HG03378 (cell line): ENCODE results near the gene TMEM119.

Source experiments
- ATAC-seq: cut with Tn5 transposase; IDR thresholded peaks from one replicate; pipeline ENCODE4 v1.9.1; 2021; ENCODE audit warnings: mild to moderate bottlenecking, moderate library complexity; ENCODE audit not compliant: unreplicated experiment

TMEM119 gene

DNA sequence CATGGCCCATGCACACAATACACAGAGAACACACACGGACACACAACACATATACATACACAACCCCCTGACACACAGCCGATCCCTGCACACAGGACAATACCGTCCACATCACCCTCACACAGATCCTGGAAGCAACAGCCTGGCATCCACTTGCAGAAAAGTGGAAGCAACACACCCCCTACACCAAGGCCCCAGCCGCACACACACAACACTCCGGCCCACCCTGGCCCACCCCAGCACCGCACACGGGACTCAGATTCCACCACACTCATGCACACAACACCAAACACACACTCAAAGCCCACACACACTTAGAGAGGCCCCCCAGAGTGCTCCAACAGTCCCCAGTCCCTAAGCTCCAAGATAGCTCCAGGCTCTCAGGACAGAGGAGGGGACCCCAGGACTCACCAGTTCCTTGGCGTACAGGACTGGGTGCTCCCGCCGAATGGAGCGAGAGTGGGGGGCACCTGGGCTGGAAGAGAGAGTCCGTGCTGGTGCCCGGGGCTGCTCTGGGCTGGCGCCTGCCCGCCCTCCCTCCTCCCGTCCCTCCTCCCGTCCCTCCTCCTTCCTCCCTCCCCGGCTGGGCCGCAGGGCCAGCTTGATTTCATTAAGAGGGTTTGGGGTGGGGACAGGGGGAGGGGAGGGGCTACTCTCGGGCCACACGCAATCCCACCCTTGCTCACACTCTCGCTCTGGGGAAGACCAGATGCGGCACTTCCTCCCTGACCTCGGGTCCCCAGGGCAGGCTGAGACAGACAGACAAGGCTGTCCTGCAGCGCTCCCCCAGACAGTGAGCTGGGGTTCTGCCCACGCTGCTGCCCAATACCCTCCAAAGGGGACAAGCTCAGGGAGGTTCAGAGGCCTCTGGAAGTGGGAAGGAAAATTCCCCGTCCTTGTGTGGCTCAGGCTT, at the start of gene TMEM119:
TSS of gene TMEM119 (minus strand) at position 526 of the 913 bp plus-strand sequence. CDS start 5,701 bp downstream, outside the sequence.
- no peak for ATAC-seq

DNA sequence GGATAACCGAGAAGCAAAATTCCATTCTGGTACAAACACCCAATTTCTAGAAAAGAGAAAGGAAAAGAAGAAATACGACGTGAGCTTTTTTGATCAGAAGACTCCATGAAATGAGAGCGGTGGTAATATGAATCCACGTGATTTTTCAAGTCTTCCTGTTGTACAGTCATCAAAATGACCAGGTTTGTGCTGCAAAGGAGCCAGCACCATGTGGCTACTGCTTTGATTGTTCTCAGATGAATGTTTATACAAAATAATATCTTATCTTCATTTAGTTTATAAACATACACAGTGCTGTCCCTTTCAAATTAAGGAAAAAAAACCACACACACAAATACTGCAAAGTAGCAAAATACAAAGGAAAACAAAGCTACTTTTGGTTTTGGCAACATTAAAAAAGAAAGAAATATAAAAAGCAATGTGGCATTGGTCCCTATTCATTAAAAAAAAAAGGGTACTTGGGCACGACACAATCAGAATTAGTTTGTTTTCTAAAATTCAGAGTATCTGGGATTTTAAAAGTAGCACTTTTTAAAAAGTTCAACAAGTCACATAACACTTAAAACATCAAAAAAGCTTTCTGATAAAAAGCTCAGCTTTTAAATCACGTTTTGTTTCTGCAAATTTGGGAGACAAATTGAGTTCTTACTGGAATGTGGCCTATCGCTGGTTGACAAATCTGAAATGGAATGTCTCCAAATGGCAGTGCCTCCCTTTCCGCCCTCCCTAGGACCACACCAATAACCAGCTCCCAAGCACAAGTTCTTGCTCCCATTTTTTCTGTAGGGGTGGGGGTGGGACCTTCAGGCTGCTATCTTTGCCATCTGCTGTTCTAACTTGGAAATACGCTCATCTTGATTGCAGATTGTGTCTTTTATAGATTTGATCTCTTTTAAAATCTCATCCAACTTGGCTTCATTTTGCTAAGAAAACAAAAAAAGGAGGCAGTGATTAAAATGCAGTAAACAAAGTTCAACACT, 49.0 kb upstream of the TMEM119 start:
- ATAC-seq = no peak

DNA sequence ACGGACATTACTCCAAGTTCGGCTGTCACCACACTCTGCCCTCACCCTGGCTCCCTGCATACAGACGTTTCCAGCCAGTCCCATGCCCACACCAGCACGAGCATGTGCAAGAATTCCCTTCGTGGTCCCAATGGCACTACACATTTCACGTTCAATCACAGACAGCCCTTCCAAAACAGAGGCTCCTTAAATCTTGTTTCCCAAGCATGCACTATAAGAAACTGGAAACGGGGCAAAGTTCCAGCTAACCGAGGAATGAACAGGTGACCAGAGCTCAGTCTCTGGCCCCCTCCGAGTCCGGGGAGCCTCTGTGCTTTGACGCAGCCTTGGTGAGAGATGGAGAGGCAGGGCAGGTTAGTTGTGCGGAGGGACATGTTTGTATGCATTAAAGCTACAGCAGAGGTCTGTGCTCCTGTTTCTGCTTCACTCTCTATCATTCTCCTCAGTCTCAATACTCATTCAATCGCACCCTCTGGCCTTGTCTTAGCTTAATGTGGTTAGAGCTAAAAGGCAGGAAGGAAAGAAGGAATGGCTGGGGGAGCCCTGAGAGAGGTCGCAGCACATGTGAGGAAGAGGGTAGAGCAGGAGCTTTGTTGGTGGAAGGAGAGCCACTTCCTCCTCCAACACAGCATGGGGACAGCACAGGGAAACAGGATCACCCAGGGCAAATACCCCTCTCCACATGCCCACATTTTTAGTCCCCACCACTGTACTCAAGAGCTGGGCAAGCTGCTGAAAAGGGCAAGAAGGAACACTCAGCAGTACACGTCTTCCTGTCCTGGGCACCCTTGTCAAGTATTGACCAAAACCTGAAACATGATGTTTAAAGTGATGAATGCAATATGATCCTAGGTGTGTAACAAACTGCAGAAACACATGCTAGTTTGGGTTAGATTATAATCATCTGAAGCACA, 48.1 kb upstream of the TMEM119 start:
- no peak for ATAC-seq

DNA sequence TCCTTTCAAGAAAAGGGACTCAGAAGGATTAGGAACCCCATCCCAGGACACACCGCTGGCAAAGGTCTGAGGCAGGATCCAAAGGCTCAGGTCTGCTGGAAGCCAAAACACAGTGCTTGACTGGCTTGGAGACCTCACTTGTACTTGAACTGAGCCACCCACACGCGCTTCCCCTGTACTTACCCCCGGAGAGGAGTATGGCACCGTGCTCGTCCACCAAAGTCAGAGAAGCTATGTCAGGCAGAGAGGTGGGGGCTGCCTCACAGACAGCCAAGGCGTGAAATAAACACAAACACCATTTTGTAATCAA, 46.9 kb upstream of the TMEM119 start:
- no peak for ATAC-seq

DNA sequence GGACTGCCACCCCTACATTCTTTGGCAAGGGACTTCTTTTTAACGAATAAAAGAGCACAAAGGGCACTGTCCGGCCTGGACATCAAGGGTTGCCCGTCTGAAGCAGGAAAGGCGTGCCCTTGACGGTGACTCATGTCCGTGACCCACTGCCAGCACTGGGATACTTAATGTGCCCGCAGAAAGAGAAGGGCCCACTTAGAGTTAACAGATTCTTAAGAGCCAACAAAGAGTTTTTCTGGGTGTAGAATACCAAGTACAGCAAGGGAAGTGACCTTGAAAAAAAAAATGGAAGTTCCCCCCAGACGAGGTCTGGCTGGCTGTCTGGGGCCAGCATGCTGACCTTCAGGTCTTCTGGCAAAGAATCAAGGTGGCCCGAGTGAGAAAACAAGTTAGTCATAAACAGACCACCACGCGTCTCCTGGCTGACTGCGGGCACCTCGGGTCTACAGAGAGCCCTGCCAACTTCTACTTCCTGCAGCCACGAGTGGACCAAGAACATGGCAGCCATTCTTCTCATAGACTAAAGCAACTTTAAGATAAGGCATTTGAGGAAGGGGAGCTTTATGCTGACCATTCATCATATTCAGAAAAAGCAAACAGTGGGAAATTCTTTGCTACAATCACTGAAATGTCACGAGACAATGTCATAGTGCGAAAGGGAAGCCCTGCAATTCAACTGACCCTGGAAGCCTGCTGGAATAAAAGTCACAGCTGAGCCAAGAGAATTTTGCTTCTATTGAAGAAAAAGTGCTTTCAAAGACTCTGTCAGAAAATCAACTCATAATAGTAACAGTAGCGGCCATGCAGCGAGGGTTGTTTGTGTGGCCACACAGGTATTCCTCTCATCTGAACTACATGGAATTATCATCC, 46.3 kb upstream of the TMEM119 start:
- ATAC-seq = no peak

DNA sequence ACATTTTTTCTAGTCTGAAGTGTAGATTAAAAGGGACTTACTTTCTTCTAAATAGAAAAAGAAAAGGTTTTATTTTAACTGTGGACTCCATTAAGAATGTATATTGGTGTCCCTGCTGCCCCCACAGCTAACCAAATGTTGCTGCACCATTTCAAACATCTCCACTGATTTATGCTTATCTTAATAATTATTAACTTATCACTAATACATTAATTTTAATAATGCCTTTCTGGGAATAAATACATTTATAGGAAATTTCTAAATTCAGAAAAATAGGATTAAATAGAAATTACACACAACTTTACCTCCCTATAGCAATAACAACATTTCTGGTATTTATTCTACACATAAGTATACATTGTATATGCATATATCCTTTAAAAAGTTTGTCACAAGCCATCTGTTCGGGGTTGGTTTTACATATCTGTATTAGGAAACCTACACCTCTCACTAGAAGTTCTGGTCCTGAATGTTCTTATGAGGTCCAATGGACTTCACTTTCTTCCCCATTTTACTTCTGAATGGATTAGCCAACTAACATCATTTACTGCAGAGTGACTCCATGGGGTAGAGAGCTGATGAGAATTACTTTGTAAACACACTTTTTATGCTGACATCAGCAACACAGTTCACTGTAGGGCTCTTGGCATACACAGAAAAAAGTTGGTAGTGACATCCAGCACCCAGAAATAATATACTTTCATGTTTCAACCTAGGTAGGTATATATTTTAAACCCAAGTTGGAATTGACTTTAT, 45.2 kb upstream of the TMEM119 start:
- no peak for ATAC-seq

DNA sequence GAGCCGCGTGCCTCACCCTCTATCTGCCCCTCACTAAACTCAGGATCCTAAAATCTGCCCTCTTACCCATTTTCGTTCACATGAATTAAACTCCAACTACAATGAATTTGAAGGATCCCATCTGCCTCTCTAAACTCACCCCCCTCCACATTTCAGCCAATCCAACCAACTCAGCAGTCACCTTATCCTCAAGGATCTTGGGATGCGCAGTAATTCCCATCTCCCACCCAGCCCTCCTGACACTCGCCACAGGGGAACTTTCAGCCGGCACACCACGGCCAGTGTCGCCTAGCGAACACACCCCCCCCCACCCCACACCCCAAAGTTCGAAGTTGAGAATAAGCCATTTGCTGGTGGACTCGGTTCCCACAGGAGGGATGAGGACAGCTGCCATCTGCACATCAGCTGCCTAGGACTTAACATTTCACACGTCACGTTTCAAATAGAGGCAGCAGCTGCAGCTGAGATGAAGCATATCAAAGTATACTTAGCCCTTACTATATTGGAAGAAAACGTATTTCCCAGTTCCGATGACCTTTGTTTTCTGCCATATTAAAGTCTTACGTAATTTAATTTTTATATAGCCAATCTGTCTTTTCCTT, 44.5 kb upstream of the TMEM119 start:
- ATAC-seq = no peak

GRCh38 chr12:108641446-108642268, 43.8 kb upstream of the TMEM119 start:
- no peak for ATAC-seq

- ATAC-seq = no peak
Observed at GRCh38 chr12:108640802-108641445, 43.0 kb upstream of the TMEM119 start.

GRCh38 chr12:108638997-108639822, 41.3 kb upstream of the TMEM119 start:
- ATAC-seq = no peak

DNA sequence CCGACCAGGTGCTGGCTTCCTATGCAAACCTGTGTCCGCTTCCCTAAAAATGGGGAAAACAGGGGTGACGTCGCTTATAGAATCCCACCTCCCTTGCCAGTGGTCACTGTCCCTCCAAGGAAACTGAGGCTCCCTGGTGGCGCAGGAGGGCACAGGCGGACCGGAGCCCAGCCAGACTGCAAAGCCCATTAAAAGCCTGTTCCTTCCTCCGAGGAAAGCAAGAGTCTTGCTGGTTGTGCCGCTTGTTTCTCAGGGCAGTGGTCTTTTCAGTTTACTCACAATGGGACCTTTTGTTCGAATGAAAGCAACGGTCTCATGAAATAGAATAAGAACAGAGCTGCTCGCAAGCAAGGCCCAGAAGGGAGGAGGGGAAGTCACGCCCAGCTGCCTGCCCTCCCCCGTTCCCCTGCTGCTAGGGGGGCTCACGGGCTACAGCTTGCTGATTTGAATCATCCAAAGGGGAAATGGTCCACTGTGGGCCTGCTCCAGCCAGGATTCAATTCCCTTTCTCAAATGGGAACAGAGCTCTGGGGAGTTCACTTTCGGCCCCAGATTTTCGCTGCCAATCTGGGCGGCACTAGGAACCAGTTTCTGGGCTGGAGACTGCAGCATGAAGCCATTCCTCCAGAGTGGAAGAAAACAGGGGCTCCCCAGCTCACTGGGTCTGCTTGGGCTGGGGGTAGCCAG, 40.4 kb upstream of the TMEM119 start:
- no peak for ATAC-seq

DNA sequence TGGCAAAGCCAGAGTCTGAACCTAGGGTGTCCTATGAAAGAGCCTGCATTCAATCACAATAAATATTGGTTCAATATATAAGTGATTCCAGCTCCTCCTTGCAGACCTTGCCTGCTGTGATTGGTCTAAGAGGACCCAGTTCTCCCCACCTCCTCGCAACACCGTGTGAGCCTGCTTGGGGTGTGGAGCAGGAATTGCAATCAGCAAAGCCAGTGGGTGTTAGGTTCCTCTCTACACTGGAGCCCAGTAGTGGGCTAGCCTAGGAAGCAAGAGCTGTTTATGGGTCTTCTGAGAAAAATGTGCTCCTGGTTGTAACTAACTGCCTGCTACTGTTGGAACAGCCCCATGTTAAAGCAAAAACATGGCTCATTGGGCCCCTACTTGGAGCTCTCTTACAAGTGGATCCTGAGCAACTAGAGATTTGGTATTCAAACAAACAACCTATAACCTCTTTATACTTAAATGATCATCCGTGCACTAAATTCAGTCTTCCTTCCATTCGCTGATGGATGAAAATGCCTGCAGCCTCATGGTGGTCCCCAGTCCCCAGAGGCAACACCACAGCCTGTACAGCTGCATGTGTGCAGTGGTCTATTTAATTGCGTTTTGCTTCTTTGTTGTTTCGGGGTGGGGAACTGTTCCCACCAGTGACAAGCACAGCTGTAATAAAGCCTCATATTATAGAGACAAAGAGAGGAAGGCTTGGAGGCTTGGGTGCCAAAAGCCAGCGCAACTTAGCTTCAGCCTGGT, 39.5 kb upstream of the TMEM119 start:
- ATAC-seq = no peak

DNA sequence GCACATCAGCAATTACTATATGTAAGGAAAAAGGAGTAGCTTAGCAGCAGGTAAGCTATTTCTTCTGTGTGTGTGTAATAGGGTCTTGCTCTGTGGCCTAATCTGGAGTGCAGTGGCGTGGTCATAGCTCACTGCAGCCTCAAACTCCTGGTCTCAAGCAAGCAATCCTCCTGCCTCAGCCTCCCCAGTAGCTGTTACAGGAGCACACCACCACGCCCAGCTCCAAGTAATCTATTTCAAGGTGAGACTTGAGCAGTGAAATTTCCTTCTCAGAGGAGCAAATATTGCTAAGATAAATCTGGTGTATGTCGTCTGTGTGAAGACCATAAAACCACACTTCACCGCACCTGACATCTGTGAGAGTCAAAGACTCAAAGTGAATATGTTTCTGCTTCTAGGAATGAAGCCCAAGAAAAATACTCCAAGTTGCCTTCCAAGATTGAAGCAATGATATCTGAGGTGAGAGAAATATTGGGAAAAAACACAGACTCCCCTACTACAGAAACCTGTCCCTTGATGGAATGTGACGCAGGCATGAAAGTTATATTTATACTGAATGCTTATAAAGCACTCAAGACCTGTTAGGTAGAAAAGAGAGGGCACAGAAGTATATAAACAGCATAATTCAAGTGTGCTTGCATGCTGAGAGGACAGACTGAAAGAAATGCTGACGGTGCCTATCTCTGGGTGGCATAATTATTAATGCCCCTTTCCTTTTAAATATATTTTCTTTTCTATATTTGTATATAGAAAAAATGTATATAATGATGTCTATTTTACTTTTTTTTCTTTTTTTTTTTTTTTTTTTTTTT, 38.3 kb upstream of the TMEM119 start:
- ATAC-seq = no peak
